NCI-H2227 (cell line): ENCODE data around the gene COL5A1.

Source experiments
- DNase-seq: peaks from one replicate; lab custom pipeline; 2025; ENCODE audit not compliant: unreplicated experiment; lab: John Stamatoyannopoulos, UW

Gene COL5A1

DNA sequence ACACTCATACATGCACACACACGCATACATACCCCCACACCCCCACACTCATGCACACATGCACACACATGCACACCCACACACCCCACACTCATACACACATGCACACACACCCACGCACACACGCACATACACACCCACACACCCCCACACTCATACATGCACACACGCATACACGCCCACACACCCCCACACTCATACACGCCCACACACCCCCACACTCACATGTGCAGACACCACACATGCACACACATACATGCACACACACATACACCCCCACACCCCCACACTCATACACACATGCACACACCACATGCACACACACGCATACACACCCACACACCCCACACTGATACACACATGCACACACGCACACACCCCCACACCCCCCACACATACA, 118.3 kb downstream of the COL5A1 start:
- no peak for DNase-seq

- DNase-seq = no peak
Measured at GRCh38 chr9:134760750-134761420, 119.3 kb downstream of the COL5A1 start.

GRCh38 chr9:134764473-134765269, 123.1 kb downstream of the COL5A1 start:
- peak; percentile 76 for DNase-seq

DNA sequence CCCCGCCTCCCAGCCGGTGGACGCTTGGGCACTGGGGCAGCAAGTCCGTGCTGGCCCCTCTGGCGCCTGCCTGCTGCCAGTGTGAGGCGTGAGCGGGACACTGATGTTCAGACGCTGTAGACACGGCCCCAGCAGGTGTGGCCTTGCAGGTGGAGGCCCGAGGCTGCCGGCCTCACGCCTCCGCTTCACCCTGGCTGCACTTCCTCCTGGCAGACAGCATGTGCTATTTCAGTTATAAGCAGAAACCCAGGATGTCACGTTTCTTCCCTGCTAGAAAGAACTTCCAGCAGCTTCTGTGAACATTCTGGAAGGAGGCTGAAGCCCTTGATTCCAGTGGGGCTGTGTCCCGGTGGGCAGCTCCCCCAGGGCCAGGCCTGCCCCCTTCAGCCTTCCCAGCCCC, 124.2 kb downstream of the COL5A1 start:
- no peak for DNase-seq

DNA sequence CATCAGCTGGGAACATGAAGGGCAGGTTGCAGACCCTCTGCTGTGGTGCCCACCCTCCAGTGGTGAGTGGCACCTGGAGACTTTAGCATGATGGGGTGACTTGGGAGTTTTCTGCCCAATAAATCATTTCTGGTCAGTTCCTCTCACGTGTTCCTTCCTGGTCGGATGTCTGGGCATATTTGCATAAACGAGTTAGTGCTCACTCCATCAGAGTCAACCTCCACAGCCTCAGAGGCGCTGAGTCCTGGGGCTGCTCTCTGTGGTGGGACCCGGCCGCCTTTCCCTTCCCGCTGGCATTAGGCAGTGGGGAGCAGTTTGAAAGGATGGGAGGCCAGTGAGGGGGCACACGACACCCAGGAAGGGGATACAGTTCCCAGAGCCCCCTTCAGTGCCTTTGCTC, 125.0 kb downstream of the COL5A1 start:
- DNase-seq = no peak

DNA sequence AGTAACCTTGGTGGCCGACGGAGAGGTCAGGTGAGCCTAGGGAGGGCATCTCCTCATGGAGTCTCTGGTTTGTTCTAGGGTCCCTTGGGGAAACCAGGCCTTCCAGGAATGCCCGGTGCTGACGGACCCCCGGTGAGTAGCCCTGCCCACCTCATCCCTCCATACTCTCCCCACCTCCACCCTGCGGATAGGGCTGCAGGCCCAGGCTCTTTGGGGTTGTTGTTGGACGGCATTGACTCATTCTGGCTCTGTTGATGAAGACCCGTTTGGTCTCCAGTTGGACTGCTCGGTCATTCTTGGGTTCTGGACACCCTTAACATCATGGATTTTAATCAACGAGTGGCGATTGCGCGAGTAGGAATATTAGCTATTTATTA, 126.7 kb downstream of the COL5A1 start:
- no peak for DNase-seq

DNA sequence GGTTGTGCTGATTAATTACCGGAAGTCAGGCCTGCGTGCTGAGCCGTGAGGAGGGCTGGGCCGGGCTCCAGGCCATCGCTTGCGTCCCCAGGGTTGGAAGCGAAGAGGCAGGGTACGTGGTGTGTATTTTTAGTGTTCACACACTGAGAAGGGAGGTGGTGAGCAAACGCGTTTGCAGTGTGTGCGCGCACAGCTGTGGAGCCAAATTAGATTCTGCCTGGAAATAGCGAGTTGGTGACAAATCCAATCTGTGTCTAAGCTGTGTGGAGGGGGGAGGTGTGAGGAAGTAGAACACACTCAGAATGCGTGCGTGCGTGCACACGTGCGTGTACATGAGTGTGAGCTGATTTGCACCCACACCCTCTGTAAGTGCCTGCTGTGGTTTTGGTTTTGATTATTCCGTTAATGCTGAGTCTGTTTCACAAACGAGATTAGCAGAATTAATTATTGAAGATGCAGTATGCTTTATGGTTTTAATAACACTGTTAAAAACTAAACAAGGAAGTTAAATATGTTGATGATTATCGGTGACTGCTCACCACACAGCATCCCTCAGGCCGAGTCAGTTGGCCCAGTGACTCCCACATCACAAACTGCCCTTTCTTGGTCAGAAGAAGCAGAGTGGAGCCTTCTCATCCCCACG, 127.2 kb downstream of the COL5A1 start:
- no peak for DNase-seq

DNA sequence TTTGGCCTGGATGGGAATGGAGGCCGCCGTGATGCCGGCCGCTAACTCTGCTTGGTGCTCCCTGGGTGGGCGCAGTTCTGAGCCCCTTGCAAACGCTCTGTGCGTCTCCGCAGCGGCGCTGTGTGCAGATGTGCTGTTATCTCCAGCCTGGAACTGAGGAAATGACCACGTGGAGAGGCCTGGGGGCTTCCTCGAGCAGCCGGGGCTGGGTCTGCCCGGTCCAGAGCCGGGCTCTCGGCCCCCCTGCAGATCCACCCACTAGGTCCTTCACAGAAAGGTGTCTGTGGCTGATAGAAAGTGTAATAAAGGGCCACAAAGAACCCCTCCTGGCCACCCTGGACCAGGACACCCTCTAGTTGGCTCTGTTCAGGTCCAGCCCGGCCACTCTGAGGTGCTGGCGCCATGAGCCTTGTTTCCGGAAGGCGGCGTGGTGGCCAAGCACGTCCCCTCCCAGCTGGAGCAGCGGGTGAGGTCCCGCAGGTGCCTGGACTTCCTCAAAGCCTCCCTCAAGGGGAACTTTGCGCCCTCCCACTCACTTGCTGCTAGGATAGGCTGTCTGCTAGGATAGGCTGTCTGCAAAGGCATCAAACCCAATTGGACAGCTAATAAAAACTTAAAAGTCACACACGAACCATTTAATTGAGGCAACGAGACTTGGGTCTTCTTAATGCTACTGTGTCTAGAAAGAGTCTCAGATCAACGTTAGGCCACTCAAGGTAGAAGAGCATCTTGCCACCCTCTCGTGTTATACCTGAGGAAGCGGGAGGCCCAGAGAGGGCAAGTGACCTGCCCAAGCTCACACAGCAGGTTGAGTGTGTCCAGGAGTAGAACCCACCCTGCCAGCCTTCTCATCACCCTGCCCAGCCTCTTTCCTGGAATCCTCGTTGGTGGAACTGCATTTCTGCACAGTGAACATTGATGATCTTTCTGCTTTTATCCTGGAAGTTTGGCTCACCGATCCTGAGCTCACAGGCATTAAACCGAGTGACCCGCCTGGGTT, 129.7 kb downstream of the COL5A1 start:
- DNase-seq = no peak

DNA sequence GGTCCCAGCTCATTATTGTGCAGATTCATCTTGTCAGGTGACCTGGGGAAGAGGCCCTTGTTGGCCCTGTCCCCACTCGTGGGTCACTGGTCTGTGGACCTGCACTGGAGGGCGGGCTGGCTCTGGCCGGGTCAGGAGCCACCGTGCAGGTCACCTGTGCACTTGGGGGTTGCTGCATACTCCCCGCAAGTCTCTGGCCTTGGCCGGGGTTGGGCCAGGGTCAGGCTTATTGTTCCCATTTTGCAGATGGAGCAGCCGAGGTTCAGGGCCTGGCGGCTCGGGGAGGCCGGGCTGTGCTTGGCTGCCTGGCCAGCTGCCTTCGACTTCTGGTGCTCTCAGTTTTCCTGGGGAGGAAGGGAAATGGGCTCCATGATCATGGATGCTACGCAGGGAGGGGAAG, 130.7 kb downstream of the COL5A1 start:
- DNase-seq = no peak

DNA sequence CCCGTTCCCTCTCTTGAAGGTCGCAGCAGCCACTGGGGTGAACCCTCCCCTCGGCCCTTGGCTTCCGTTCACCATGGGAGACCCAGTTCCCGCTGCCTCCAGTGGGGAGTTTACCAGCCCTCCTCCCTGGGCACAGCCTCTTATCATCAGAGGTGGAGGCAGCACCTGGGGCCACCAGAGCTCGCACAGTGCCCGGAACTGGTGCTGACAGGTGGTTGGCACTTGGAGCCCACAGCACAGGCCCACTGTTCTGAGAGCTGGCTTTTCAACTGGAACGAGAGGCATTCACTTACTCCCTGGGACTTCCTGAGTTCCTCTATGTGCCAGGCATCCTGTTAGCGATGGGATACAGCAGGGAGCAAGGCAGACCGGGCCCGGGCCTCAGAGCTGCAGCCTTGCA, 132.2 kb downstream of the COL5A1 start:
- no peak for DNase-seq

DNA sequence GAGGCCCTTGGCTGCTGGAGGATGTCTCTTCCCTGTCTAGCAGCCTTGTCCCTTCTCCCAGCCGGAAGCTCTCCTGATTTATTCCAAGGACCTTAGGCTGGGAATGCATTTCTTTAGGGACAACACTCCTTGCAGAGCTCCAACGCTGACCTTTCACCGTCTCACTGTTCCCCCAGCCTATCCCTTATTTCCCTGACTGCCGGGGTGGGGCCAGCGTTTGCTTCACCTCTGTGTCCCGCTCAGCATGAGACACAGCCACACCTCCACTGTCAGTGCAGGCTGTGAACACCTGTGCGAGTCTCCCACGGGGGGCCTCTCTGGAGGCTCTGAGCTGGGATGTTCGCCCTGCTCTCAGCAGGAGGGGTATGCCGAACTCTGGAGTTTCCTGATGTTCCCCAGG, 132.8 kb downstream of the COL5A1 start:
- DNase-seq = no peak

- DNase-seq = no peak
Measured at GRCh38 chr9:134775081-134775951, 133.7 kb downstream of the COL5A1 start.

GRCh38 chr9:134776080-134776796, 134.6 kb downstream of the COL5A1 start:
- DNase-seq = no peak

DNA sequence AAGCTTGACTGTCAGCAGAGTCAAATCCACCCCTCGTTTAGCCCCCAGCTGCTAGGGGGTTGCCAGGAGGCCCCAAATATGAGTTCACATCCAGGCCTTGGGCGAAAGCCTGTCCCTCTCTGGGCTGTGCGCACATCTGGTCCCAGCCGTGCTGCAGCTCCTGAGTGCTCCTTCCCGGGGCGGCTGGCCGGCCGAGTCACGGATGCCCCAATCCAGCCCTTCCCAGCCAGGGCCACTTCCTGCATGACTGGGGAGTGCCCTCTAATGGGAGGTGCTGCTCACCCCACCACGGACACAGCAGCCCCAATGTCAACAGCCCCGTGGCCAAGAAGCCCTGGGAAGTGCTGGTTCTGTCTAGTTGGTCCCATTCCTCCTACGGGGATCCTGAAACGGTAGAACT, 135.6 kb downstream of the COL5A1 start:
- DNase-seq = no peak

DNA sequence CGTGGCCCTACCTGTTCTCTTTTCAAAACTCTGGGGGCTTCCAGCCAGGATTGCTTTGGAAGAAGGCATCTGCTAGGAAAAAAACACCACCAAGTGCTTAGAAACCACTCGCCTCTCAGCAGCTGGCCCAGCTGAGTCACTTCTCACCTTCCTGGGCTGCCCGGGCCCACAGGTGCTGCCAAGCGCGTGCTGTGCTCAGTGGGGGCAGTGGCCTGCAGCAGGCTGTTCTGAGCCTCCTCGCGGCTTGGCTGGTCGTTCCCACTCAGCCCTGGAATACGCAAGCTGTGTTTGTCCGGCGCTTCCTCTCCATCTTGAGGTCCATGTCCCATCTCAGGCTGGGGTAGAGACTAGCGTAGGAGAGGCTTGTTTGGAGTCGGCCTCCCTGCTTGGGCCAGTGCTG, 136.6 kb downstream of the COL5A1 start:
- DNase-seq = no peak

GRCh38 chr9:134778841-134779411, 137.3 kb downstream of the COL5A1 start:
- peak; percentile 21 for DNase-seq

- DNase-seq = no peak
Measured at GRCh38 chr9:134779640-134780039, 138.0 kb downstream of the COL5A1 start.

DNA sequence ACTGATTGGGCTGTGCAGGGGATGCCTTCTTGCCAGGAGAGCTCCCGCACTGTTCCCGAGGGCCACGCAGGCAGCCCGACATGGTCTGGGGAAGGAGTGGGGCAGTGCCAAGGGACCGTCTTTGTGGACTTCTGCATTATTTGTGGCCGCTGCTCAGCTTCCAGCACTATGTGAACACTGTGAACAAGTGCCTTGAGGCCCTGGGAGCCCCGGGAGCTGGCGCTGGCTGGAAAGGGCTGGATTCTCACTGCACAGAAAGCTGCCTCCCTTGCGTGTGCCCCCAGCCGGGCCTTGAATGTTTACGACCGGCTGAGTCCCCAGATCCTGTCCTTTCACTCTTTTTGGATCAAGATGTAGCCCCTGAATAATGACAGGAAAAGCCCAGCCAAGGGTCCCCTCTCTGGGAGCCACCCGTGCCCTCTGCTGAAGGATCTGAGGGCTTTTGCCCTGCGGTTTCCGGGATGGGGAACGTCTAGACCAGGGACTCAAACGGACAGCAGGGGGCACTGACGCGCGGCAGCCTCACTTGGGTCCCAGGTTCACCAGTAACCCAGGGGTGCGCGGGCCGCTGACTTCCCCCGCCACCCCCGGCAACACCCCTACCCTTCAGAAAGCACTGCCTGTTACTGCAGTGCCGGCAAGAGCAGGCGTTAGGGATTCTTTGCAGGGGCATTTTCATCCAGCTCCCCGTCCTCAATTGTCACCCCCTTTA, 140.1 kb downstream of the COL5A1 start:
- no peak for DNase-seq
